22Rv1 (cell line): ENCODE data around the gene TRIP10.
"Not testable (repeated sequence)": the region's sequence is repeated elsewhere in the genome, so short reads cannot be mapped to it uniquely, and the experiment has no call there.

Source experiments
- H3K27ac ChIP-seq: fragments of 450-650 bp; 2 replicates; pipeline ENCODE4 v1.5.1; 2017
- CTCF ChIP-seq: fragments of 450-650 bp; IDR thresholded peaks from 2 replicates; pipeline ENCODE4 v1.5.1; 2017; ENCODE audit warnings: mild to moderate bottlenecking
- ZFX ChIP-seq: fragments of 450-650 bp; IDR thresholded peaks from 2 replicates; pipeline ENCODE4 v1.6.1; 2017; ENCODE audit warnings: antibody characterized with exemption, borderline replicate concordance

TRIP10 gene

DNA sequence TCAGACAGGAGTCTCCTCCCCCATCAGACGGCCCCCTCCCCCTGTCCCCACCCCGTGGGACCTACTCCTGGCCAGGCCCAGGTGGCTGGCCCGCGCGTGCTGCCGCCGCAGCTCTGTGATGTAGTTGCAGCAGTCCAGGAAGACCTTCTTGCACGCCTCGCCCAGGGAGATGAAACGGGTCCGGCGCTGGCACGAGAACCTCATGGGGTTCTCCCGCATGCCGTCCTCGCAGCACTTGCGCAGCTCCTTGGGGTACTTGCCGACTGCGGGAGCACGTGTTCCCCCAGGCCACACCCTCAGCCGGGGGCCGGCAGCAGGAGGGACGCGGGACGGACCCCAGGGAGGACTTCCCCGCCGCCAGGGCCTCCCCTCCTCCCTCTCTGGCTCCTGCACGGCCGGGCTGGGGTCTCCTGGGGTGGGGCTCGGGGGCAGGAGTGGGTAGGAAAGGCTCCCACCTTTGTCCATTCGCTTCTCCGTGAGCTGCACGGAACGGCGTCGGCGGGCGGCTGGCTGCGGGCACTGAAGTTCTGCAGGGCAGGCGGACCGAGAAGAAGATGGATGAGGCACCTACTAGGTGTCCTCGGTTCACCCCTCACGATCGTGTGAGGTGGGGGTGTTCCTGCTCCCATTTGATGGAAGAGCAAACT is 32.3 kb upstream of the TRIP10 start:
- no peak overlapping the region for H3K27ac ChIP-seq
- TF ChIP-seq CTCF (no peak), ZFX (no peak)

GRCh38 chr19:6707658-6708018 is 31.8 kb upstream of the TRIP10 start:
- H3K27ac ChIP-seq = no peak overlapping the region
- TF ChIP-seq ZFX (no peak), CTCF (no peak)

DNA sequence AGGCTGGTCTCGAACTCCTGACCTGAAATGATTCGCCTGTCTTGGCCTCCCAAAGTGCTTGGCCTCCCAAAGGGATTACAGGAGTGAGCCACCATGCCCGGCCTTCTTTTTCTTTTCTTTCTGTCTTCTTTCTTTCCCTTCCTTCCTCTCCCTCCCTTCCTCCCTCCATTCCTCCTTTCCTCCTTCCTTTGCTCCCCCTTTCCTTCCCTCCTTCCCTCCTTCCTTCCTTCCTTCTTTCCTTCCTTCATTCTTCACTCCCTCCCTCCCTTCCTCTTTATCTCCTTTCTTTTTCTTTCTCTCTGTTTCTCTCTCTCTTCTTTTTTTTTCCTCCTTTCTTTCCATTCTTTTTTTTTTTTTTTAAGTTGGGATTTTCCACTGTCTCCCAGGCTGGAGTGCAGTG is 31.1 kb upstream of the TRIP10 start:
- no peak overlapping the region for H3K27ac ChIP-seq
- no peak for TF ChIP-seq CTCF
- TF ChIP-seq ZFX = no peak

GRCh38 chr19:6708913-6709312 is 30.6 kb upstream of the TRIP10 start:
- H3K27ac ChIP-seq = not testable (repeated sequence)

GRCh38 chr19:6709549-6709948 is 29.9 kb upstream of the TRIP10 start:
- TF ChIP-seq CTCF = no peak
- TF ChIP-seq ZFX = no peak
- no peak overlapping the region for H3K27ac ChIP-seq

DNA sequence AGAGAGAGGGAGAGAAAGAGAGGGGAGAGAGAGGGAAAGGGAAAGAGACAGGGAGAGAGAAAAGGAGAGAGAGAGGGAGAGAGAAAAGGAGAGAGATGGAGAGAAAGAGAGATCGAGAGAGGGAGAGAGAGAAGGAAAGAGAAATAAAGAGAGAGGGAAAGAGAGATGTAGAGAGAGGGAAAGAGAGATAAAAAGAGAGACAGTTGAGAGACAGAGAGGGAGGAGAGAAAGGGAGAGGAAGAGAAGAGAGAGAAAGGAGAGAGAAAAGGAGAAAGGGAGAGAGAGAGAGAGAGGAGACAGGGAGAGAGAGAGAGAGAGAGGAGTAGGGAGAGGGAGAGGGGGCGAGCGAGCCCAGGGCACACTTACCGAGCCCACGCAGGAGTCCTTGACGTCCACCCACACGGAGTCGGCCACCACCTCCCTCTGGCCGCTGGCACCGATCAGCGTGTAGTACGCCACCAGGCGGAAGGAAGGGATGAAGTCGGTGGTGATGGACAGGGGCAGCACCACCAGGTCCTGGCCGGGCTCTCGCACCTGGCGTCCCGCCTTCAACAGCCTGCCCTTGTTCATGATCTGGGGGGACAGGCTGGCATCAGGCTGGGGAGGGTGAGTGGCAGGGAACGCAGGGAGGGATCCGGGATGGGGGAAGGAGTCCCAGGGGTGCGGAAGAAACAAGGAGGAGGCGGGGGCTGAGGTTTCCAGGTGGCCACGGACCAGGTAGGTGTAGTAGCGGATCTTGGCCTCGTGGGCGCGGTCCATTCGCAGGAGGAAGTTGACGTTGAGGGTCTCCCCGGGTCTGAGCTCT is 29.0 kb upstream of the TRIP10 start:
- TF ChIP-seq CTCF = peak; percentile 75
- no peak for TF ChIP-seq ZFX
- no peak overlapping the region for H3K27ac ChIP-seq

- no peak overlapping the region for H3K27ac ChIP-seq
- no peak for TF ChIP-seq CTCF
- no peak for TF ChIP-seq ZFX
These were observed 28.5 kb upstream of the TRIP10 start for GRCh38 chr19:6711078-6711361.
